H9 (cell line): Measurements from ENCODE around the gene ARHGEF2. TPM values are rescaled to one million over a fixed set of nuclear protein-coding genes. Genes with fewer than 3 reads are reported as not detected.

Experiments
- DNase-seq: peaks from one replicate; pipeline ENCODE4 v3.0.0-alpha.2; 2017
- H2AFZ ChIP-seq: one replicate; pipeline ENCODE4 v1.6.1; 2013; ENCODE audit warnings: mild to moderate bottlenecking, low read length, control low read depth, moderate library complexity
- H2AK5ac ChIP-seq: 2 replicates; pipeline ENCODE4 v1.6.1; 2013; ENCODE audit warnings: low read length, control low read depth, mixed read lengths; ENCODE audit not compliant: insufficient read length
- H2BK120ac ChIP-seq: one replicate; pipeline ENCODE4 v1.6.1; 2013; ENCODE audit warnings: low read depth, mild to moderate bottlenecking, low read length, control low read depth, inconsistent platforms; ENCODE audit not compliant: poor library complexity, severe bottlenecking
- H2BK12ac ChIP-seq: 2 replicates; pipeline ENCODE4 v1.6.1; 2013; ENCODE audit warnings: low read length, control low read depth, mixed read lengths, low read depth; ENCODE audit not compliant: insufficient read length
- H2BK15ac ChIP-seq: 2 replicates; pipeline ENCODE4 v1.6.1; 2013; ENCODE audit warnings: low read depth, low read length, control low read depth
- H2BK20ac ChIP-seq: one replicate; pipeline ENCODE4 v1.6.1; 2013; ENCODE audit warnings: low read depth, mild to moderate bottlenecking, low read length, control low read depth, inconsistent platforms; ENCODE audit not compliant: poor library complexity, severe bottlenecking
- H2BK5ac ChIP-seq: 2 replicates; pipeline ENCODE4 v1.6.1; 2013; ENCODE audit warnings: low read length, control low read depth, mixed read lengths; ENCODE audit not compliant: insufficient read length
- H3K14ac ChIP-seq: 2 replicates; pipeline ENCODE4 v1.6.1; 2013; ENCODE audit warnings: low read length, control low read depth; ENCODE audit not compliant: insufficient read depth
- H3K18ac ChIP-seq: 2 replicates; pipeline ENCODE4 v1.6.1; 2013; ENCODE audit warnings: low read depth, mild to moderate bottlenecking, mixed read lengths, low read length, control low read depth; ENCODE audit not compliant: insufficient read length
- H3K23ac ChIP-seq: 2 replicates; pipeline ENCODE4 v1.6.1; 2013; ENCODE audit warnings: low read length, control low read depth, mixed read lengths, low read depth; ENCODE audit not compliant: insufficient read length
- H3K23me2 ChIP-seq: 2 replicates; pipeline ENCODE4 v1.6.1; 2013; ENCODE audit warnings: low read depth, mild to moderate bottlenecking, mixed read lengths, low read length, control low read depth; ENCODE audit not compliant: insufficient read length, poor library complexity, severe bottlenecking
- H3K27ac ChIP-seq: 2 replicates; pipeline ENCODE4 v1.5.1; 2013; ENCODE audit warnings: low read length, control low read depth, mixed read lengths, low read depth; ENCODE audit not compliant: insufficient read length
- H3K27me3 ChIP-seq: 2 replicates; pipeline ENCODE4 v1.6.1; 2013; ENCODE audit warnings: low read length, control low read depth, inconsistent platforms; ENCODE audit not compliant: insufficient read depth
- H3K4ac ChIP-seq: 2 replicates; pipeline ENCODE4 v1.6.1; 2013; ENCODE audit warnings: low read depth, mild to moderate bottlenecking, control low read depth, inconsistent platforms, low read length, moderate library complexity
- H3K4me1 ChIP-seq: 2 replicates; pipeline ENCODE4 v1.6.1; 2013; ENCODE audit warnings: low read length, control low read depth, inconsistent platforms; ENCODE audit not compliant: insufficient read depth
- H3K4me2 ChIP-seq: 2 replicates; pipeline ENCODE4 v1.6.1; 2013; ENCODE audit warnings: low read length, control low read depth, mixed read lengths; ENCODE audit not compliant: insufficient read length, insufficient read depth
- H3K56ac ChIP-seq: 2 replicates; pipeline ENCODE4 v1.6.1; 2013; ENCODE audit warnings: low read depth, mild to moderate bottlenecking, mixed read lengths, low read length, control low read depth; ENCODE audit not compliant: insufficient read length
- H3K79me1 ChIP-seq: 2 replicates; pipeline ENCODE4 v1.6.1; 2013; ENCODE audit warnings: low read depth, mild to moderate bottlenecking, moderate library complexity, low read length, control low read depth, inconsistent platforms; ENCODE audit not compliant: insufficient read depth, poor library complexity, severe bottlenecking
- H3K79me2 ChIP-seq: 2 replicates; pipeline ENCODE4 v1.6.1; 2013; ENCODE audit warnings: low read length, control low read depth, inconsistent platforms; ENCODE audit not compliant: insufficient read depth
- H3K9ac ChIP-seq: 2 replicates; pipeline ENCODE4 v1.6.1; 2013; ENCODE audit warnings: low read length, control low read depth, mixed read lengths; ENCODE audit not compliant: insufficient read length; ENCODE audit errors: extremely low read depth
- H3K9me3 ChIP-seq: one replicate; pipeline ENCODE4 v1.6.1; 2013; ENCODE audit warnings: low read depth, low read length, inconsistent platforms; ENCODE audit not compliant: control insufficient read depth
- H3T11ph ChIP-seq: one replicate; pipeline ENCODE4 v1.6.1; 2013; ENCODE audit warnings: mild to moderate bottlenecking, low read length, control low read depth, inconsistent platforms
- H4K20me1 ChIP-seq: one replicate; pipeline ENCODE4 v1.6.1; 2013; ENCODE audit not compliant: control insufficient read depth, insufficient read length, insufficient read depth
- H4K5ac ChIP-seq: 2 replicates; pipeline ENCODE4 v1.6.1; 2013; ENCODE audit warnings: low read depth, mild to moderate bottlenecking, mixed read lengths, low read length, control low read depth; ENCODE audit not compliant: insufficient read length
- H4K8ac ChIP-seq: replicated peaks from 2 replicates; pipeline ENCODE4 v1.6.1; 2013; ENCODE audit warnings: low read length, control low read depth, mixed read lengths, low read depth; ENCODE audit not compliant: insufficient read length
- H4K91ac ChIP-seq: 2 replicates; pipeline ENCODE4 v1.6.1; 2013; ENCODE audit warnings: low read depth, mild to moderate bottlenecking, moderate library complexity, mixed read lengths, low read length, control low read depth; ENCODE audit not compliant: insufficient read length
- H3K27ac Mint-ChIP-seq, 3 experiments: 2 replicates in 2 of 3; 3 replicates in 1 of 3; pipeline ENCODE4 v1.8.0; 2020 to 2021; ENCODE audit warnings: mixed read lengths in 3 of 3, mild to moderate bottlenecking in 1 of 3, moderate library complexity in 1 of 3
- H3K27me3 Mint-ChIP-seq: 2 replicates; pipeline ENCODE4 v1.8.0; 2021; ENCODE audit warnings: low read depth, mild to moderate bottlenecking, moderate library complexity, mixed read lengths
- H3K36me3 Mint-ChIP-seq, 3 experiments: 2 replicates in 2 of 3; 3 replicates in 1 of 3; pipeline ENCODE4 v1.8.0; 2020 to 2021; ENCODE audit warnings: low read depth in 3 of 3, mixed read lengths in 3 of 3; ENCODE audit not compliant: insufficient read depth in 1 of 3
- H3K4me1 Mint-ChIP-seq, 2 experiments: 2 replicates each; pipeline ENCODE4 v1.8.0; 2020; ENCODE audit warnings: mixed read lengths in 2 of 2
- H3K4me3 Mint-ChIP-seq, 2 experiments: 2 replicates in 1 of 2; 3 replicates in 1 of 2; pipeline ENCODE4 v1.8.0; 2020 to 2021; ENCODE audit warnings: mild to moderate bottlenecking in 2 of 2, mixed read lengths in 2 of 2, moderate library complexity in 1 of 2
- H3K9me3 Mint-ChIP-seq, 2 experiments: 2 replicates in 1 of 2; 3 replicates in 1 of 2; pipeline ENCODE4 v1.8.0; 2020; ENCODE audit warnings: mild to moderate bottlenecking in 2 of 2, mixed read lengths in 2 of 2, moderate library complexity in 1 of 2
- WGBS: extraction: QIAGEN DNeasy Blood & Tissue Kit; methylation state at CpG from one replicate; pipeline ENCODE4 v1.1.7; 2013; ENCODE audit warnings: missing lambda C conversion rate, low lambda C conversion rate, mixed read lengths; ENCODE audit not compliant: insufficient read length; ENCODE audit errors: extremely low coverage; 5-methylcytosine and 5-hydroxymethylcytosine counted together
- total RNA-seq: library from RNA; stranded (reverse); gene quantifications from 2 replicates; pipeline ENCODE4 v1.2.1, GENCODE V29; 2021
- TF ChIP-seq, protein P1 (sequence below): fragments of 200-600 bp; sonication (generic); conservative IDR thresholded peaks from 3 replicates; pipeline ENCODE4 v1.8.0; 2021; ENCODE audit warnings: antibody characterized with exemption, mild to moderate bottlenecking

Gene ARHGEF2
- total RNA-seq, 1 experiment from 2014 or later: 111 TPM

DNA sequence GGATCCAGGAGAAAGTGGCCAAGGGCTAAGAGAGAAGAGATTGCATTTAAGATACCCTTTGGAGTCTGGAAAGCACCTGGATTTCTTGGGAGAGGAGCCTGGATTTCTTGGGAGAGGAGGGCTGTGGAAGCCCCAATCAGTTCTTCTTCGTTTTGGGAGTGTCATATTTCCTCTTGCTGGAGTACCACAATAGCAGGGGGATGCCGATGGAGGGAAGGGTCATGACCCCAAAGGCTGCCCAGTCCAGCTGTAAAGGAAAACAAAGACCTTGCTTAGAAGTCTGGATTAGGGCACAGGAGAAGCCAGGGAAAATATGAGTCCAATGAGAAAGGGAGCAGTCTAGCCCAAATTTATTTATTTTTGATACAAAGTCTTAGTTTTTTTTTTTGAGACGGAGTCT lies 31.1 kb upstream of the ARHGEF2 start:
- no peak overlapping the region for H3T11ph ChIP-seq
- no peak overlapping the region for H3K18ac ChIP-seq
- H2AK5ac ChIP-seq: no peak overlapping the region
- no peak overlapping the region for H3K23ac ChIP-seq
- H3K9me3 ChIP-seq: no peaks in the 10 kb centered on the region
- no peak overlapping the region for H2BK120ac ChIP-seq
- H3K27ac ChIP-seq: no peak overlapping the region
- no peak overlapping the region for H3K4me2 ChIP-seq
- peak overlapping the region in 2 of 3 experiments; percentile 49 to 91; a peak in 4 of 7 replicates for H3K27ac Mint-ChIP-seq
- no peak overlapping the region for H3K4me3 Mint-ChIP-seq
- no peaks in the 10 kb centered on the region for H3K27me3 ChIP-seq
- no peak overlapping the region for H3K9ac ChIP-seq
- no peak overlapping the region for H3K14ac ChIP-seq
- no peaks in the 10 kb centered on the region for H3K79me2 ChIP-seq
- H4K5ac ChIP-seq: no peak overlapping the region
- no peak overlapping the region for H4K91ac ChIP-seq
- H4K20me1 ChIP-seq: no peaks in the 10 kb centered on the region
- no peak for DNase-seq
- H2BK12ac ChIP-seq: no peak overlapping the region
- no peaks in the 10 kb centered on the region for H3K27me3 Mint-ChIP-seq
- H4K8ac ChIP-seq: no peak overlapping the region
- no peaks in the 10 kb centered on the region for H3K9me3 Mint-ChIP-seq
- H3K23me2 ChIP-seq: no peaks in the 10 kb centered on the region
- no peak overlapping the region for H2BK5ac ChIP-seq
- peaks cover 29 to 58% (median 47%) of the 10 kb centered on the region in 3 experiments; a peak in 6 of 7 replicates for H3K36me3 Mint-ChIP-seq
- H3K79me1 ChIP-seq: no peaks in the 10 kb centered on the region
- no peak overlapping the region for H3K56ac ChIP-seq
- H2BK15ac ChIP-seq: no peak overlapping the region
- no peak overlapping the region for H2AFZ ChIP-seq
- TF ChIP-seq, protein P1, sequence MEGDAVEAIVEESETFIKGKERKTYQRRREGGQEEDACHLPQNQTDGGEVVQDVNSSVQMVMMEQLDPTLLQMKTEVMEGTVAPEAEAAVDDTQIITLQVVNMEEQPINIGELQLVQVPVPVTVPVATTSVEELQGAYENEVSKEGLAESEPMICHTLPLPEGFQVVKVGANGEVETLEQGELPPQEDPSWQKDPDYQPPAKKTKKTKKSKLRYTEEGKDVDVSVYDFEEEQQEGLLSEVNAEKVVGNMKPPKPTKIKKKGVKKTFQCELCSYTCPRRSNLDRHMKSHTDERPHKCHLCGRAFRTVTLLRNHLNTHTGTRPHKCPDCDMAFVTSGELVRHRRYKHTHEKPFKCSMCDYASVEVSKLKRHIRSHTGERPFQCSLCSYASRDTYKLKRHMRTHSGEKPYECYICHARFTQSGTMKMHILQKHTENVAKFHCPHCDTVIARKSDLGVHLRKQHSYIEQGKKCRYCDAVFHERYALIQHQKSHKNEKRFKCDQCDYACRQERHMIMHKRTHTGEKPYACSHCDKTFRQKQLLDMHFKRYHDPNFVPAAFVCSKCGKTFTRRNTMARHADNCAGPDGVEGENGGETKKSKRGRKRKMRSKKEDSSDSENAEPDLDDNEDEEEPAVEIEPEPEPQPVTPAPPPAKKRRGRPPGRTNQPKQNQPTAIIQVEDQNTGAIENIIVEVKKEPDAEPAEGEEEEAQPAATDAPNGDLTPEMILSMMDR: no peak
- no peak overlapping the region for H3K4ac ChIP-seq
- H3K4me1 ChIP-seq: no peaks in the 10 kb centered on the region
- peaks cover 4 to 8% of the 10 kb centered on the region in 2 experiments; a peak in 3 of 4 replicates for H3K4me1 Mint-ChIP-seq
- WGBS: no CpG with 5 or more reads among the region's 3 CpGs
- no peak overlapping the region for H2BK20ac ChIP-seq
